ACC112 (cell line): ENCODE data around the gene GRHL1.
A peak's percentile ranks its signal among the peaks of the same experiment; 100 is the strongest.

Experiments used
- H2AFZ ChIP-seq: fragments of 200-600 bp; sonication (generic); one replicate; pipeline ENCODE4 v1.6.0; 2017; ENCODE audit warnings: antibody characterized with exemption, low read length; ENCODE audit not compliant: unreplicated experiment
- H3K27ac ChIP-seq: fragments of 200-600 bp; sonication (generic); 2 replicates; pipeline ENCODE4 v1.5.1; 2014; ENCODE audit warnings: low read depth, mild to moderate bottlenecking, antibody characterized with exemption, low read length, moderate library complexity
- H3K27me3 ChIP-seq: fragments of 200-600 bp; sonication (generic); 2 replicates; pipeline ENCODE4 v1.6.1; 2014; ENCODE audit warnings: mild to moderate bottlenecking, antibody characterized with exemption, low read length, moderate library complexity, mixed read lengths; ENCODE audit not compliant: insufficient read depth
- H3K36me3 ChIP-seq: fragments of 200-600 bp; sonication (generic); 2 replicates; pipeline ENCODE4 v1.6.1; 2016; ENCODE audit warnings: mild to moderate bottlenecking, antibody characterized with exemption, low read length, moderate library complexity, mixed read lengths; ENCODE audit not compliant: insufficient read depth
- H3K4me1 ChIP-seq: fragments of 200-600 bp; sonication (generic); one replicate; pipeline ENCODE4 v1.6.1; 2016; ENCODE audit warnings: low read length, mixed read lengths; ENCODE audit not compliant: insufficient read depth, unreplicated experiment, control insufficient read depth
- H3K4me3 ChIP-seq: fragments of 200-600 bp; sonication (generic); 2 replicates; pipeline ENCODE4 v1.5.1; 2014; ENCODE audit warnings: mild to moderate bottlenecking, low read depth, low read length
- H3K79me2 ChIP-seq: fragments of 200-600 bp; sonication (generic); one replicate; pipeline ENCODE4 v1.6.0; 2016; ENCODE audit warnings: low read length; ENCODE audit not compliant: control insufficient read depth, unreplicated experiment, insufficient read depth

The GRHL1 gene

DNA sequence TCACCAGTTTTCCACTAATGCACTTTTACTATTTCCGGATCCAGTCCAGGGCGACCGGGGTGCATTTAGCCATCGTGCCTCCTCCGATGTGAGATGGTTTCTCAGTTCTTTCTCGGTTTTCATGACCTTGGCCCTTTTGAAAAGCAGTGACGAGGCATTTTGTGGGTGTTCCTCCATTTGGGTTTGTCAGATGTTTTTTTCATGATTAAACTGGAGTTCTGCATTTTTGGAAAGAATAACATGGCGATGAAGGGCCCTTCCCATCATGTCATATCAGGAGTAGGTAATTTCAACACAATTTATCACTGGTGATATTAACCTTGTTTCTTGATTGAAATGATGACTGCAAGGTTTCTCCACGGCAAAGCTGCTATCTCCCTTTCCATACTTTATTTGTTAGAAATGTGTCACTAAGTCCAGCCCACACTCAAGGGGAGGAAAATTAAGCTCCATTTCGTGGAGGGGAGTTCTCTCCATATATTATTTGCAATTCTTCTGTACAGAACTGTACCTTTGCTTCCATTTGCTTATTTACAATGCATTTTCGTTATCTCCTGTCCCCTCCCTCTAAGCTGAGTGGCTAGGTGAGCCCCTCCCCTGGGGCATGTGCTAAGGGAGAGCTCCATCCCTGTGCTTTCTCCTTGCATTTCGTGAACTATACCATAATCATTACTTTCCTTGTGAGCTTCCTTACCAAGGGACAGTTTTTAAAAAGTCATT is 83.0 kb downstream of the GRHL1 start:
- Histone ChIP-seq H3K79me2 (no peaks in the 10 kb centered on the region), H3K4me1 (peaks cover 28% of the 10 kb centered on the region), H2AFZ (no peak overlapping the region), H3K36me3 (no peaks in the 10 kb centered on the region), H3K27ac (no peak overlapping the region), H3K27me3 (no peaks in the 10 kb centered on the region), H3K4me3 (no peak overlapping the region)

- H3K4me1 ChIP-seq: peaks cover 28% of the 10 kb centered on the region
- H3K36me3 ChIP-seq: no peaks in the 10 kb centered on the region
- H3K79me2 ChIP-seq: no peaks in the 10 kb centered on the region
- no peak overlapping the region for H2AFZ ChIP-seq
- H3K27ac ChIP-seq: no peak overlapping the region
- H3K4me3 ChIP-seq: no peak overlapping the region
- no peaks in the 10 kb centered on the region for H3K27me3 ChIP-seq
These were observed 83.5 kb downstream of the GRHL1 start for GRCh38 chr2:10035053-10035422.

- H3K27ac ChIP-seq: no peak overlapping the region
These were observed 84.1 kb downstream of the GRHL1 start for GRCh38 chr2:10035633-10036032.

GRCh38 chr2:10036095-10036884 is 84.8 kb downstream of the GRHL1 start:
- Histone ChIP-seq H3K27me3 (no peaks in the 10 kb centered on the region), H3K4me1 (peaks cover 28% of the 10 kb centered on the region), H3K36me3 (no peaks in the 10 kb centered on the region), H3K27ac (peak overlapping the region; percentile 60), H3K4me3 (peak overlapping the region; percentile 11; the same call in 1 of the 2 replicates), H2AFZ (peak overlapping the region; percentile 26), H3K79me2 (no peaks in the 10 kb centered on the region)

More at GRCh38 chr2:10035633-10036032, 84.1 kb downstream of the GRHL1 start:
- H2AFZ ChIP-seq: no peak overlapping the region
- no peaks in the 10 kb centered on the region for H3K36me3 ChIP-seq
- no peak overlapping the region for H3K4me3 ChIP-seq
- no peaks in the 10 kb centered on the region for H3K27me3 ChIP-seq
- peaks cover 28% of the 10 kb centered on the region for H3K4me1 ChIP-seq
- no peaks in the 10 kb centered on the region for H3K79me2 ChIP-seq

- H3K4me3 ChIP-seq: no peak overlapping the region
- no peaks in the 10 kb centered on the region for H3K79me2 ChIP-seq
- peaks cover 28% of the 10 kb centered on the region for H3K4me1 ChIP-seq
- H3K27me3 ChIP-seq: no peaks in the 10 kb centered on the region
- H2AFZ ChIP-seq: no peak overlapping the region
- no peaks in the 10 kb centered on the region for H3K36me3 ChIP-seq
- H3K27ac ChIP-seq: no peak overlapping the region
These were observed 86.6 kb downstream of the GRHL1 start for GRCh38 chr2:10038123-10038522.

- no peaks in the 10 kb centered on the region for H3K79me2 ChIP-seq
- H2AFZ ChIP-seq: no peak overlapping the region
- no peaks in the 10 kb centered on the region for H3K27me3 ChIP-seq
- H3K36me3 ChIP-seq: no peaks in the 10 kb centered on the region
- peaks cover 28% of the 10 kb centered on the region for H3K4me1 ChIP-seq
- no peak overlapping the region for H3K27ac ChIP-seq
- H3K4me3 ChIP-seq: no peak overlapping the region
These were observed 87.2 kb downstream of the GRHL1 start for GRCh38 chr2:10038716-10039115.

- Histone ChIP-seq H2AFZ (no peak overlapping the region), H3K4me3 (no peak overlapping the region), H3K27ac (no peak overlapping the region), H3K4me1 (peaks cover 28% of the 10 kb centered on the region), H3K79me2 (peaks cover 5% of the 10 kb centered on the region), H3K27me3 (no peaks in the 10 kb centered on the region), H3K36me3 (no peaks in the 10 kb centered on the region)
These were observed 88.3 kb downstream of the GRHL1 start for GRCh38 chr2:10039658-10040410.

GRCh38 chr2:10041711-10042110 is 90.2 kb downstream of the GRHL1 start:
- H3K36me3 ChIP-seq: no peaks in the 10 kb centered on the region
- no peak overlapping the region for H2AFZ ChIP-seq
- H3K4me3 ChIP-seq: no peak overlapping the region; the same call in 1 of the 2 replicates
- H3K27ac ChIP-seq: no peak overlapping the region
- peaks cover 13% of the 10 kb centered on the region for H3K79me2 ChIP-seq
- no peaks in the 10 kb centered on the region for H3K27me3 ChIP-seq
- H3K4me1 ChIP-seq: peaks cover 18% of the 10 kb centered on the region

DNA sequence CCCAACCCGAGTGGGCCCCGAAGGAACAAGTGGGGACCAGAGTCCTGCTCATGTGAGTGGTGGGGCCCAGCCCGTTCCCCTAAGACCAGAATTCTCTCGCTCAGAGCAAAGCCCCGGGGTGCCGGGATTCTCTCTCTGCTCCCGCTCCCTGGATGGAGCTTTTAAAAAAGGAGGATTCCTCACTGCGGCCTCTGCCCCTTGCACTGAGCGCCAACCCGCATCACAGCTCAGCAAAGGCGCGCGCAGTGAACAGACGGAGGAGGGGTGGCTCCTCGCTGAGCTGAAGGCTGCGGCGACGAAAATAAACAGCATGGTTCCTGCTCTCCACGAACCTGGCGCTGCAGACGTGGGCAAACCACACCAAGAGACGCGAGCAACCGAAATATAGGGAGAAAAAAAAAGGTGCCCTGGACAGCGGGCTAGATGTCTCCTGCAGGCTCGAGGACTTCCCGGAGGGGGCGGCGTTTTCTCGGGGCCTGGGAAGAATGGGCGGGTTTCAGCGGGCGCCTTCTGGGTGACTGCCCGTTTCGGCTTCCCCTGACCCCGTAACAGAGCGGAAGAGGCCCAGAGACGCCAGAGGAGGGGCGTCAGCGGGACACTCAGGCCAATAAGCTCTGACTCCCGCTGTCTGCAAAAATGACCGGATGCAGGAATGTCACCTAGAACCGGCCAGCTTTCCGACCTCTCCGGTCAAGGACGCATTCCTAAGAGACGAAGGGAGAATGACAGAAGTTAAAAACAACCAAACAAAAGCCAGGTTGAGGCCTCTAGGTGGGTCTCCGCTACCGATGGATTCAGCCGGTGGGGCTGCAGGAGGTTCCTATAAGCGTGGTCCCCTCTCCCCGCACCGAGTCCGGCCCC is 91.0 kb downstream of the GRHL1 start:
- Histone ChIP-seq H3K4me3 (peak overlapping the region; percentile 76), H2AFZ (peak overlapping the region; percentile 79), H3K27ac (peak overlapping the region; percentile 79), H3K36me3 (no peaks in the 10 kb centered on the region), H3K27me3 (no peaks in the 10 kb centered on the region), H3K79me2 (peaks cover 13% of the 10 kb centered on the region), H3K4me1 (peaks cover 10% of the 10 kb centered on the region)
